GM21529 (cell line): Measurements from ENCODE around the gene RAB30.
"Not testable (repeated sequence)": the region's sequence is repeated elsewhere in the genome, so short reads cannot be mapped to it uniquely, and the experiment has no call there.

Source experiments
- ATAC-seq: cut with Tn5 transposase; IDR thresholded peaks from one replicate; pipeline ENCODE4 v1.9.1; 2021; ENCODE audit not compliant: unreplicated experiment

The RAB30 gene

DNA sequence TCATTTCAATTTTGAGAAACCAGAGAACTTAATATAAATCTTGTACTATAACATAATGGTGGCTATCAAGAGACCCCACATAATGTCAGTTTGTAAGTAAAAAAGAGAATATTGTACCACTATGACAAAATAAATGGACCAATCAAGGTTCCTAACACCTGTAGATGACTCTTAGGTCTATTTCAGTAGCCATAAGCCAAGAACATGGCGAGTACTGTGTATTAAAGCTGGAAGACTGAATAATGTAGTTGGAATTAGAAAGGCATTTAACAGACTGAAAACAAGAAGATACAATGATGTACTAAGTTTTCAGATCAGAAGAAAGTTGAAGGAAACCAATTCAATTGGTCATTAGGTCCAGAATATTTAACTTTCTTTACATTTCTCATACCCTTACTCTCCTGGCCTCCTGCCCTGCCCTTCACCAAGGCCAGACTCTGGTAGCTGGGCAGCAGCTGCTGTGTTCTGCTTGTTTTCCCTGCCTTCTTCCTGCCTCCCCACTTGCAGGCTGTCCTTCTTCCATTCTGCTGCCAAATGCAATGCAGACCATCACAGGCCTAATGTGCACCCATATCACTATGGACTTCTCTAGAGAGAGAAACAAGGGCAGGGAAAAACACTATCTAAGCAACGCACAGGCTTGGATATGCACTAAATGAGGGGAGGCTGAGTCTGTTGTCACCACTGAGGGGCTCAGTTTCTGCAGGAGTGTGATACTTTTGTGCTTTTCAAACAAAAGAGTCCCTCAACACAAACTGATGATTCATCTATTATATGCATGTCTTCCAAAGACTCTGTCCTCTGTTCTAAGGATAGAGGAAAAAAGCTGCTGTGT, 60.1 kb downstream of the RAB30 start:
- no peak for ATAC-seq

DNA sequence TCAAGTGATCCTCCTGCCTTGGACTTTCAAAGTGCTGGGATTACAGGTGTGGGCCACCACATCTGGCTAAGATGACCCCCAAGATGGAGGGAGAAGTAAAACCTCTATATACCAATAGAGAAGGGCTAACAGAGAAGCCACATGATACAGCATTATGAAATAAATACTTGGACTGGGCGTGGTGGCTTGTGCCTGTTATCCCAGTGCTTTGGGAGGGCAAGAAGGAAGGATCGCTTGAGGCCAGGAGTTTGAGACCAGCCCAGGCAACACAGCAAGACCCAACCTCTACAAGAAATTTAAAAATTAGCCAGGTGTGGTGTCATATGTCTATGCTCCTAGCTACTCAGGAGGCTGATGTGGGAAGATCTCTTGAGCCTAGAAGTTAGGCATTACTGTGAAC, 61.7 kb downstream of the RAB30 start:
- no peak for ATAC-seq

- not testable (repeated sequence) for ATAC-seq
Observed at GRCh38 chr11:83009136-83009535, 62.6 kb downstream of the RAB30 start.

GRCh38 chr11:83008581-83008923, 63.1 kb downstream of the RAB30 start:
- ATAC-seq, result no peak

DNA sequence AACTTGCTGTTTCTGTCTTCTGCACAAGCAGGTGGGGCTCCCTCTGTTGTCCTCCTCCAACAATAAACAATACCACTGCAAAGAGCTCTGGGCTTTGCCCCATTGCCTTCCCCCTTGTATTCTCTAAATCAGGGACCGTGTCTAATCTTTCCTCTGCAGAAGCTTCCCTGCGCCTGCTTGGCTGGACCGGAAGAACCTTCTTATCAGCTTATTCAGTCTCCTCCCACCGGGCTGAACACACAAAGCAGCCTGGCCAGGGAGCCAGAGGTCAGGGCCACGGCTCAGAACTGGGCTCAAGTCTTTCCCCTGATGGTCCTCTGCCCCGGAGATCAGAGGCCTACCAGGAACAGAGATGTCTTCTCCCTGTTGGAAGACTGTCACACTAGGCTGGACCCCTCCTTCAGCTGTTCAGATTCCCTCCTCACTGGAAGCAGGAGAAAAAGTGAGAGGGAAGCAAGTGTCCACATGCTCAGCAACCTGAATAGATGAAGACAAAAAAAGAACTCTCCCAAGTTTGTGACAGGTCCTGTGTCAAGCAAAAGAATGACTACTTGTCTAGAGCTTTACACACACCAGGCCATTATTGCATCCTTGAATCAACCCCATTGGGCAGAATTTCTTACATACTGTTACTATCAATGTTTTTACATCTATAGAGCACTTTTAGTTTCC, 63.7 kb downstream of the RAB30 start:
- peak; percentile 62 for ATAC-seq

- ATAC-seq, result peak; percentile 7
Observed at GRCh38 chr11:83007477-83007876, 64.2 kb downstream of the RAB30 start.

DNA sequence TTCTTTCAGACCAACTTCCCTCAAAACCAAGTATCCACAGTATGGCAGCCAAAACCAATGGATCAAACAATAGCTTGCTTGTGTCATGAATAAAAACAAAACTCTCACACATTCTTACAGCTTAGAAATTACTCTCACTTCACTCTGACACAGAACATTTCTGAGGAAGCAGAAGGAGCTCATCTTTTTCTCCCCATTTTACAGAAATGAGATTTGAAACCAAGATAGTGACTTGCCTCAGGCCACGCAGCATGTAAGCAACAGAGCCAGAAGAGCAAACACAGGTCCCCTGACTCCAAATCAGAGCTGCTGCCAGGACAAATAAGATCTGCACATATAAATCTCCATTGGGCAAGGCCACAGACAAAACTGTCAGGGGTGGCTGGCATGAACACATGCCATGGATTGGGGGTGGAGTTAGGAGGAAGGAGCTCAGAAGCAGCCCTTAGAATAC, 64.8 kb downstream of the RAB30 start:
- peak; percentile 71 for ATAC-seq

DNA sequence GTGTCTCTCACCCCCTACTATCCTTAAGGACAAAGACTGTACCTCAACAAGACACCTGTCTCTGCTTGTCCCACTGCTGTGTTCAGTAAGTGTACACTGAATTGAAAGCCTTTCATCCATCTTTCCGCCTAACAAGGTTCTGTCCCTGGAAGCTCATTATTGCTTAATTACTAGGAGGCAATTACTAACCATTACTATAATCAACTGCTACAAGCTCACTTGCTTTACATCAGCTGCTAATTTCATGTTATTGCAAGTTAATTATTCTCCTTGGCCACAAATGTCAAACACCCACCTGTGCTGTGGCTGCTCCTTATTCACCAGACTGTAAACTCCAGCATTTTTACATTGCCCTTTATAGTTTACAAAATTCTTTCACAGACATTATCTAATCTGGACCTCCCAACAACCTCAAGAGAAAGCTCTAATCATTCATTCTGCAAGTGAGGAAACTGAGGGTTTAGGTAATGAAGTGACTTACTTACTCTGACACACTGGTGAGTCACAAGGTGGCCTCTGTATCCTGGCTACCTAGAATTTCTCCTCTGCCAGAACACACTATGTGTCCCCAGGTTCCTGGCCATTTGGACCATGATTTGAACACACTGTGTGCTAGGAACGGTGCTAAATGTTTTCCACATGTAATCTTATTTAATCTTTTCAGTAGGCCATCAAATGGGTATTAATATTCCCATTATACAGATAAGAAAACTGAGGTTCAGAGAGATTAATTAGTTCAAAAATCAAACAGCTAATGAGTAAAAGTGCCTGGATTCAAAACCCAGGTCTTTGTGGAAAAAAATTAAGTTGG, 66.7 kb downstream of the RAB30 start:
- ATAC-seq, result no peak

- ATAC-seq, result no peak
Observed at GRCh38 chr11:83002522-83002921, 69.2 kb downstream of the RAB30 start.

- ATAC-seq, result no peak
Observed at GRCh38 chr11:83002053-83002452, 69.6 kb downstream of the RAB30 start.

- ATAC-seq, result no peak
Observed at GRCh38 chr11:83000381-83000780, 71.3 kb downstream of the RAB30 start.

GRCh38 chr11:82999232-82999631, 72.5 kb downstream of the RAB30 start:
- no peak for ATAC-seq

DNA sequence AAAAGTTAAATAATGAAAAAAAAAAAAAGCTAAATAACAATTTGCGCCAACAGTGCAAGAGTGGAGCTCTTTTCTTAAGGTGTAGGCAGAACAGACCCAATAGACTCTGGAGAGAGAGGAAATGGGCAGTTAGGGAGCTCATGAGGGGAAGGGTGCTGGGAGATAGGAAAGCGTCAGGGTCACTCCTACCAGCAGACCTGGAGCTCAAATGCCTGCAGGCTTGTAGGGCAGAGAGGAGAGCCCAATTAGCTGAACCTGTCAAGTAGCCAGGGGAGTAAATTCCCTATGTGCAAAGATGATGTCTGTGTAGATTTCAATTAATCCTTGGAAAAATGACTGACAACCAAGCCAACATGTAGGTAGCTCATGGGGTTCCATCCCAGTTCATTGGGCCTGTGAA, 73.0 kb downstream of the RAB30 start:
- ATAC-seq, result no peak

DNA sequence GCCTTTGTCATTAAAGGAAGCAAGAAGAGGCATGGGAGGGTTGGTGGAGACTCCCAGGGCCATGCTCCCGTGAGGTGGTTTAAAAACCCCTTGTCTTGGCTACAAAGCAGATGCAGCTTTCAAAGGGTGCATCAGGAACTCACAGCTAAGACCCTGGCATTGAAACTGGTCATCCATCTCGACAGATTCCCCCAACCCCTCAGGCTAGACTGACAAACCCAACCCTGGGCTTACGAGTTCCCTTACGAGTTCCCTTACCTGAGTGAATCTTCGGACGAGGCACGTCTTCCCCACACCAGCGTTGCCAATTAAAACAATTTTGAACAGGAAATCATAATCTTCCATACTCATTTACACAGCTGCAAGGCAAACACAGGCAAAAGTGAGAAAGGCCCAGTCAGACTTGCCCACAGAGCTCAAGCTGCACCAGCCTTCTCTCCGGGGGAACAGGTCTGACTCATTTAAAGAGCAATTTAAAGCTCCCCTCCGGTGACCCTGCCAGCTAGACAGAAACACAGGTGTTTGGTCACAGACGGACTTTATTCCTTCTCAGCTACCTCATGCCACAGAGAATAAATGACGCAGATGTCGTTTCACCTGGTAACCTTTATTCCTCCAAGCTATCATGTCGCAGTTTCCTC, 74.6 kb downstream of the RAB30 start:
- ATAC-seq, result peak; percentile 91

GRCh38 chr11:82995754-82996398, 75.8 kb downstream of the RAB30 start:
- ATAC-seq, result peak; percentile 42

- no peak for ATAC-seq
Observed at GRCh38 chr11:82995235-82995634, 76.5 kb downstream of the RAB30 start.

- no peak for ATAC-seq
Observed at GRCh38 chr11:82994604-82995230, 77.0 kb downstream of the RAB30 start.

DNA sequence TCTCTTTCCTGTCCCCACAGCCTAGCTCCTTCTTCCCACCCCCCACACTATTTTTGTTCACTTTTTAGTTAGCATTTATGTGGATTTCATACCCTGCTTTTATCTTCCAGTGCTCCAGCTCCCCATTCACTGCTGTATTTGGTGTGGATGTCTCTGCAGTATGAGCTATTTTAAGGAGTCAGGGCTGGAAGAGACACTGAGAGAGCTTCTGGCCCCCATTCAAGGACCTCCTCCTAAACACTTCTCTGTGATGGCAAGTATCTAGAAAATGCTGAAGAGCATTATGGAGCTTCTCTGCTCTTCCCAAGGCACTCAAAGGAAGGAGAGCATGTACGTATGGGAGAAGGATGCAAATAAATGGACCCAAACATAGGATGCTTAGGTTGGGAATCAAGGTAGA, 79.5 kb downstream of the RAB30 start:
- ATAC-seq, result no peak

DNA sequence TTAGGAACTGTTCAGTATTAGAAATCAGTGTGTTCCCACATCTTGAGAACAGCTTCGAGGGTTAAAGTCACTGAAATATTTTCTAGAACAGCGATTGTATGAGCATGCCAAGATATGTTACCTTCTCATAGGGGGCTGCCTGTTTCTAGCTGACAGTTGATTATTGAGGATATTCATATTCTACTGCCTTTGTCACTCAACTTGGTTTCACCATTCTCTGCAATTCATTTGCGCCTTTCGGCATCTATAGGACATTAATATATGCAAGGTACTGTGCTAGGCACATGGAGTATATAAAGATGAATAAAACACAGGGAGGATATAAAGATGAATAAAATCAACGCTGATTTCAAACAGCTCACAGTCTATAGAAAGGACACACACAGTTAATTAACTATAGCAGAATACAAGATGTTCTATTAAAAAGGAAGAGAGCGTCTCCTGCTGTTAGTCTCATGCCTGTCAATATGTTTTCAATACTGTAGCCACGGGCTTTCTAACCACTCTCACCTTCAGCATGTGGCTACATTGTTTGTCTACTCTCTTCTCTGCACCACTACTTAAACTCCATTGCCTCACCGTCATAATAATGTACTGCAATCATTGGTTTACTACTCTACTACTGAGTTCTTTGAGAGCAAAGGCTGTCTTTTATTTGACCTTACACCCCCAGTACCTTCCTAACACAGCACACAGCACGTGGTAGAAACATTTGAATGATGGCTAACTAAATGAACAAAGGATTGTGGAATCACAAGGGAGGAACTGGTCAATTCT, 81.9 kb downstream of the RAB30 start:
- ATAC-seq, result no peak
